Thyroid gland (tissue), 4 donors: Measurements from ENCODE around the gene GALNT9.

Source experiments
- POLR2A ChIP-seq, 2 donors: fragments of 450-650 bp; IDR thresholded peaks; one replicate each; pipeline ENCODE4 v1.6.1; 2017; ENCODE audit warnings: antibody characterized with exemption in 2 of 2, mild to moderate bottlenecking in 2 of 2, moderate library complexity in 1 of 2
- TF ChIP-seq, protein P1 (sequence below), 6 experiments: fragments of 200-600 bp in 3 of 6; fragments of 450-650 bp in 3 of 6; sonication (generic) in 3 of 6; IDR thresholded peaks; one replicate each; pipeline ENCODE4 v1.5.1; 2016 to 2019; ENCODE audit warnings: antibody characterized with exemption in 6 of 6, mild to moderate bottlenecking in 2 of 6, inconsistent platforms in 1 of 6, moderate library complexity in 1 of 6

DNA sequence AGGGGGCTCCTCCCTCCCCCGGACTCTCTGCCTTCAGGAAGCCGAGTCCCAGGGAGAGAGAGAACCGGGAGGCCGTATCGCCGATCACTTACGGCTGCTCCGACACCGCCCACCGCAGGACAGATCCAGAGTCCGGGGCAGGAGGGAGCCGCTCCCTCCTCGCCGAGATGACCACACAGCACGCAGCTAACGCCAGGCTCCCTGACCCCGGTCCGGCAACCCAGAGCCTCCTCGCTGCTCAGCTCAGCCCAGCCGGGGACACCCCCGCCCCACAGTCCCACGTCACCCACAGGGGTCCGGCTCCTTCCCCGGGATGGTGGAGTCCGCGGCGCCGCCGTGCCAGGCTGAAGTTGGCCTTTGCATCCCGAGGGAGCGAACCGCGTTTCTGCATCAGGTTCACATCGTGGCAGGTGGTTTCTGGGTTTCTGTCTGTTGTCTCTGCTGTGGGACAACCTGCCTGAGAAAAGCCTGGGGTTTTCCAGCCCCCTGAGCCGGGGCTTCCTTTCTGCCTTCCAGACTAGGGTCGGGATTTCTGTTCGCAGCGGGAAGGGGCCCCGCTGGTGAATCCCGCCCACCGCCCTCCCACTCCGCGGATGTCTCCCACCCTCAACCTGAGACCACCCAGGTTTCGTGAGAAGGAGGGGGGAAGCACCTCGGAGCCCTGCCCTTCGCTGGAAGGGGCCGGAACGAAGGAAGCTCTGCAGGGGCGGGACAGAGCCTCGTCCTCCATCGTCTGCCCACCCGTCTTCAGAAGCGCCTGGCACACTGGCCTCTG, 123.9 kb downstream of the GALNT9 start:
- TF ChIP-seq, protein P1, sequence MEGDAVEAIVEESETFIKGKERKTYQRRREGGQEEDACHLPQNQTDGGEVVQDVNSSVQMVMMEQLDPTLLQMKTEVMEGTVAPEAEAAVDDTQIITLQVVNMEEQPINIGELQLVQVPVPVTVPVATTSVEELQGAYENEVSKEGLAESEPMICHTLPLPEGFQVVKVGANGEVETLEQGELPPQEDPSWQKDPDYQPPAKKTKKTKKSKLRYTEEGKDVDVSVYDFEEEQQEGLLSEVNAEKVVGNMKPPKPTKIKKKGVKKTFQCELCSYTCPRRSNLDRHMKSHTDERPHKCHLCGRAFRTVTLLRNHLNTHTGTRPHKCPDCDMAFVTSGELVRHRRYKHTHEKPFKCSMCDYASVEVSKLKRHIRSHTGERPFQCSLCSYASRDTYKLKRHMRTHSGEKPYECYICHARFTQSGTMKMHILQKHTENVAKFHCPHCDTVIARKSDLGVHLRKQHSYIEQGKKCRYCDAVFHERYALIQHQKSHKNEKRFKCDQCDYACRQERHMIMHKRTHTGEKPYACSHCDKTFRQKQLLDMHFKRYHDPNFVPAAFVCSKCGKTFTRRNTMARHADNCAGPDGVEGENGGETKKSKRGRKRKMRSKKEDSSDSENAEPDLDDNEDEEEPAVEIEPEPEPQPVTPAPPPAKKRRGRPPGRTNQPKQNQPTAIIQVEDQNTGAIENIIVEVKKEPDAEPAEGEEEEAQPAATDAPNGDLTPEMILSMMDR (IDR thresholded peaks at IDR 0.05), result no peak
- no peak for TF ChIP-seq POLR2A (IDR thresholded peaks at IDR 0.05)
